H54 (cell line): ENCODE measurements around the gene DNAJC28.
A peak's percentile ranks its signal among the peaks of the same experiment; 100 is the strongest.

Source experiments
- DNase-seq: peaks from one replicate; pipeline ENCODE4 v3.0.0; 2011; ENCODE audit warnings: low spot score, mixed read lengths; ENCODE audit not compliant: insufficient read length
- FAIRE-seq: peaks from 3 replicates; lab custom pipeline; 2011; peaks lifted over from hg19 to GRCh38; lab: Jason Lieb, UNC
- POLR2A ChIP-seq: IDR thresholded peaks from 2 replicates; pipeline ENCODE4 v1.6.1; 2011; ENCODE audit warnings: low read depth, mild to moderate bottlenecking, low read length

DNAJC28 gene

DNA sequence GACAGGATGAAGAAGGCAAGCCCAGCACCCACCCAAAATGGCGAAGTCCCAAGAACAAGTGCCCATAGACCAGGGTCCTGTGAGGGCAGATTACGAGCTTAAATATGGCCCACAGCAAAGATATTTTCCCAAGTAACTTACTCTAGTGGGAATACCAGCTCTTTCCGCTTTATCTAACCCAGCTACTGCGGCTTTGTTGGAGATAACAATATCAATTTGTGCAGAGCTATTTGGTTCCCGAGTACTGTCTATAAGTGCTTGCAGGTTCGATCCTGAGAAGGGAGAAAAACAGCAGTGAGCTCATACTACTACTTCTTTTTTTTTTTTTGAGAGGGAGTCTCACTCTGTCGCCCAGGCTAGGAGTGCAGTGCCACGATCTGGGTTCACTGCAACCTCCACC is 14.3 kb upstream of the DNAJC28 start:
- no peak for FAIRE-seq
- no peak for TF ChIP-seq POLR2A
- no peak for DNase-seq

DNA sequence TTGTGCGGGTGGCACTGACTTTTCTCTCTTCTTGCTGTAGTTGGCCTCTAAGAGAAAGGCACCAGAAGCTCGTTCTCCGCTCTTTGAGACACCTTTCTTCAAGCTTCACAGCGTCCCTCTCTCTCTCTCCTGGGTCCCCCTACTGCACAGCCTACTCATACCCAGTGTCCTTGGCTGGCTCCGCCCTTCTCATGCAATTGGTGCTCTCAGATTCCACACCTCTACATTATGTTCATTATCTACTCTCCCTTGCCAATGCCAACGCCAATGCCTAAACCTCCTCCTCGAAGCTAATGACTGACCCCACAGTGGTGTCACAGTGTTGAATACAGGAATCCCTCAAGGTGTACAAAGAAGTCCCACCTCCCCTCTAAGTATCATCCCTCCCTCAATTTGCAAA is 4.8 kb upstream of the DNAJC28 start:
- no peak for TF ChIP-seq POLR2A
- no peak for DNase-seq
- FAIRE-seq = no peak

GRCh38 chr21:33495743-33496142 is 4.2 kb upstream of the DNAJC28 start:
- no peak for FAIRE-seq
- no peak for DNase-seq
- TF ChIP-seq POLR2A = no peak

DNA sequence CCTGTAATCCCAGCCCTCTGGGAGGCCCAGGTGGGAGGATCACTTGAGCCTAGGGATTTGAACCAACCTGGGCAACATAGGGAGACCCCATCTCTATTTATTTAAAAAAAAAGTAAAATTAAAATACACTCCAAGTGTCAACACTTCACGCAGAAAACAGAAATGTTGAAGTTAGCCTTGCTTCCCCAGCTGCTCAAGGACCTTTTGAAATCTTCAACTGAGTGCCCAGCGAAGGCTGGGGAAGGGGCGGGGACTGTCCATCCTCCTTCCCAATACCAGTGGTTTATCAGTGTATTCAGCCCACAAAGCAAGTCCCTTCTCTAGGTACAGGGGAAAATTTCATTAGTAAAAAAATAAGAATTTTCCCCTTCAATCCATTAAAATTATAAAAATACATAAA is 2.2 kb upstream of the DNAJC28 start:
- no peak for DNase-seq
- no peak for FAIRE-seq
- TF ChIP-seq POLR2A = no peak

- FAIRE-seq = no peak
- TF ChIP-seq POLR2A = no peak
- DNase-seq = no peak
Observed at GRCh38 chr21:33492571-33492970, 1.1 kb upstream of the DNAJC28 start.

DNA sequence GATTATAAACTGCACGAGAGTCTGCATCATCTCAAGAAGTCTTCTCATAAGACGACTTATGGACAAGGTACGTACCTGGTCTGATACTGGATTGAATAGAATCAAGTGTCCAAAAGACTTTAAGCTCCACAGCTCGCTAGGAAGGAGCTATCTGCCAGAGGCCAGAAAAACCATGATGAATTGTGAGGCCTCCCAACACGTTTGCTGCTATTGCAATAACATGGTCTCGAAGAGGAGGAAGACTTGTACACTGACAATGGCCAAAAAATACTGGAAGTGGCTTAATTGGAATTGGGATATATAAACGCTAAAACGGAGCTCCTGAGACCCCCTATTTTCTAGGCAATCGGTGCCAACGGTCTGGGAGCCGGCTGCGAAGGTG is 534 bp downstream of the DNAJC28 start:
- no peak for TF ChIP-seq POLR2A
- no peak for DNase-seq
- no peak for FAIRE-seq

- no peak for TF ChIP-seq POLR2A
- FAIRE-seq (no peak), DNase-seq (no peak)
Observed at GRCh38 chr21:33488936-33489335, 2.6 kb downstream of the DNAJC28 start.

DNA sequence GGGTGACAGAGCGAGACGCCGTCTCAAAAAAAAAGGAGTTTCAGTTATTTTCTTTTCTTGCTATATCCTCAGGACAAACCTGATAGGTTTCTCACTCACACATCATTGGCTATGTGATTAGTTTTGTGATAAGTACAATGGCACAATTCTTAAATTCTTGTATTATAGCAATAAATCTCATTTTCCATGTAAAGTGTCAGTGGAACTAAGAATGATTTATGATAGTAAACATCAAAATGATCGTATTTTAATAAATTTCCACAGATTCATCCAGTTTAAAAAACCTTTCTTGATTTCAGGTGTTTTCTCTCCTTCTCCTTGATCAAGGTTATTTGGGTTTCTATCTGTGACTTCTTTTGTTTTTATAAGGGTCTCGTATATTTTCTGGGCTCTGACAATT is 3.5 kb downstream of the DNAJC28 start:
- TF ChIP-seq POLR2A = no peak
- no peak for FAIRE-seq
- no peak for DNase-seq

GRCh38 chr21:33481314-33481943 is 10.1 kb downstream of the DNAJC28 start:
- DNase-seq (no peak), FAIRE-seq (no peak)
- no peak for TF ChIP-seq POLR2A

DNA sequence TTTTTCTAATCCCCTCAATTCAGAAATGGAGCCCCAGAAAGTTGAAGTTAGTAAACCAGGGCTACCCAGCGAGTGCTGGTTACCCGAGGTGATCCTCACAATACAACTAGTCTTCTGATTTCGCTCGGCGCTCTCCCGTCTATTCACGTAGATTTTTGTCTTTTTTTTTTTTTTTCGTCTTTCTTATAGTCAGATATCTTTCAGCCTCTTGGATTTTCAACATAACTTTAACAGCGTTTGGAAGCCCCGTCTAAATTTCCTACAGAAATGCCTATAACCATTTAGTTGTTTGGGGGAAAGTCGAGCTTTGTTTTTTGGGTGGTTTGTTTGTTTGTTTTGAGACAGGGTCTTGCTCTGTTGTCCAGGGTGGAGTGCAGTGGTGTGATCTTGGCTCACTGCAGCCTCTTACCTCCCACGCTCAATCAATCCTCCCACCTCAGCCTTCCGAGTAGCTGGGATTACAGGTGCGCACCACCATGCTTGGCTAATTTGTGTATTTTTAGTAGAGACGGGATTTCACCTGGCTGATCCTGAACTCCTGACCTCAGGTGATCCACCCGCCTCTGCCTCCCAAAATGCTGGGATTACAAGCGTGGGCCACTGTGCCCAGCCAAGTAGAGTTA is 10.9 kb downstream of the DNAJC28 start:
- no peak for TF ChIP-seq POLR2A
- FAIRE-seq = no peak
- no peak for DNase-seq

DNA sequence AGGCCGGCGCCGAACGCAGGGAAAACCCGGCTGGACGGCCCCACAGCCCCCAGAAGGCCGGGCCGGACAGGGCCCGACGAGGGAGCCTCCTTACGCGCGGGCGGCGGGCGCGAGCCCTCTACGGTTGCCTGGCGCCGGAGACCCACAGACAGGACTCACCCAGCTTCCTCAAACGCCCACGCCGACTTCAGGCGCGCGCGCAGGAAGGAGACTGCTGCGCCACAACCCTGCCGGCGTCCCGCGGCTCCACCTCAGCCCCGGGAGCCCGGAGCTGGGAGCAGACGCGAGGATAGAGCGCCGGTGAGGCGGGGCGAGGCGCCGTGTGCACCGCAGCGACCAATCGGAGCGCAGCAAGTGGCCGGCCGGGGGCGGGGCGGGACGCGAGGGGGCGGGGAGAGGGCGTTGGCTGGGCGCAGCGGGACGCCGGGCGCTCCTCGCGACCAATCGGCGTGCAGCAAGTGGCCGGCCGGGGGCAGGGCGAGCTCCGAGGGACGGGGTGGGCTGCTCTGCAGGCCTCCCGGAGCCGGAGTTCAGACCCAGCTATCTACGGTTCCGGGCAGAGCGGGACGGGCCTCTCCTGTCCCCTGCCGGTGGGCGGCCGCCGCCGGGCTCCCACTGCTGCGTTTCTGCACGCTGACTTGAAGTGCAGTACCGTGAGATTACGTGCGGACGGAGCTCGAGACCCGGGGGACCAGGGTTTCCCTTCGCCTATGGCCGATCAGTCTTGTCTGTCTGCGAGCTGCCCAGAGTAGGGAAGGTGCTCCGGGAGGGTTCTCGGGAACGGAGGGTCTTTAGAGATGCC is 11.6 kb downstream of the DNAJC28 start, which contains the start of gene TMEM50B:
TMEM50B (minus strand) TSS at position 296 of the 802 bp plus-strand sequence. CDS start 11,089 bp downstream, outside the sequence.
- no peak for FAIRE-seq

DNA sequence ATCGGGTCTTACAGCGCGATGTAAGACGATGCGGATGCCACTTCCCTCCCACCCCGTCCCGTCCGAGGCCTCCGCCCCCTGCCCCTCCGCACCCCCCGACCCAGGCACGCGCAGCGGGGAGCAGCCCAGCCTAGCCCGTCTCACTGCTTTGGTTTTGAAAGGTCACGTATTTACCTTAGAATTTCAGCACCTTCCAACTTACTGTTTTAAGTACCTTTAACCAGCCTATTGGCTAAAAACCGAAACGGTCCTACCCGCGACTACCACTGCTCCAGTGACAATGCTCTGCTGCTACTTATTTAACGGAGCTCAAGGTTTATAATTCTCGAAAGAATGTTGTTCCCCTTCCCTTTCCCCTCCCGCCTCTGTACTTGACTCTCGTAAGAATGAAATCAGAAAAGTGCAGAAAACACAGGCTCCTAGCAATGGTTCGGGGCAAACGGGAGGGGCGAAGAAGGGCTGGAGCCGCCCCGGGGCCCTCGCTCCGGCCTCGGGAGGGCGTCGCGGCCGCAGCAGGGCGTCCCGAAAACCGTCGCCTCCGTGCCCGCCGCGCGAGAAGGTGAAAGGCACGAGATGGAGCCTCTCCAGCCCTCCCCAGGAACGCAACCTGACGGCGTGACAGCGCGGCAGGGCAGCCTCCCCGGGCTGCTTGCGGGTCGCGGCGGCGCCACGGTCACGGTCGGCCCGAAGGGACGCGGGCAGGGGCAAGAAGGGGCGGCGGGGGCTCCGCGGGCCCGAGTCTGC is 12.4 kb downstream of the DNAJC28 start:
- TF ChIP-seq POLR2A = no peak; the same call in 1 of the 2 replicates
- peak; percentile 43 for DNase-seq
- no peak for FAIRE-seq

More for the DNA sequence above, 11.6 kb downstream of the DNAJC28 start, which contains the start of gene TMEM50B:
- DNase-seq = peak; percentile 99
- peak; percentile 99 for TF ChIP-seq POLR2A

- no peak for DNase-seq
- no peak for FAIRE-seq
- no peak for TF ChIP-seq POLR2A
Observed at GRCh38 chr21:33478182-33478581, 13.3 kb downstream of the DNAJC28 start.
